RCC 7860 (cell line): ENCODE results near the gene MARVELD3.

Source experiments
- DNase-seq: peaks from one replicate; pipeline ENCODE4 v3.0.0-alpha.2; 2015; ENCODE audit warnings: low spot score
- FAIRE-seq: peaks from 2 replicates; lab custom pipeline; 2012; peaks lifted over from hg19 to GRCh38; lab: Jason Lieb, UNC

The MARVELD3 gene

DNA sequence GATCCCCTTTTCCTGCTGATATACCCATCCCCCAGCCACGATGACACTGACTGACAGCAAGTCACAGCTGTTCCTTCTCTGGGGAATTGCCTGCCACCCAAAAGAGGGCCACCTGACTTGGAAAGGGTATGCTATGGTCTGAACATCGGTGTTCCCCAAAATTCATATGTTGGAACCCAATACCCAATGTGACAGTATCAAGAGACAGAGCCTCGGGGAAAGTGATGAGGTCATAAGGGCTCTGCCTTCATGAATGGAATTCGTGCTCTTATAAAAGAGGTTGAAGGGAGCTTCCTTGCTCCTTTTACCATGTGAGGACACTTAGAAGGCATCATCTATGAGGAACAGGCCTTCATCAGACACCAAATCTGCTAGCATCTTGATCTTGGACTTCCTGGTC, 7.6 kb upstream of the MARVELD3 start:
- FAIRE-seq (no peak), DNase-seq (no peak)

DNA sequence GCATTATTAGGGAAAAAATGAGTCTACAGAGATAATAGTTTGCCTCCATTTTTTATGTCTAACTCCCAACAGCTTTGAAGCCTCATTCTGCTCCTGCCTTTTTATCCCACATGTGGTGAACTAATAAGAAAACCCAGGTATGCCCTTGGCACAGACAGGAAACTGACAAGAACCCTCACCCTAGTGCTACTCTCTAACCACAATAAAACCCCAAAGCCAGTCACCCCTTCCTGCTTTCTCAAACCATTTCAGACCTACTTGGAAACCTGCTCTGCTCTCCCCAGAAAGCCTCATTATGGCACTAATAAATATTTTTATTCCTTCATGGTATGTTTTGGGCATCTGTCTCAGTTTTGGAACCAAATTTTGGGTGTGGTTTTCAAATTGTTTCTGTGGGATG, 3.9 kb upstream of the MARVELD3 start:
- FAIRE-seq: no peak
- DNase-seq: no peak

DNA sequence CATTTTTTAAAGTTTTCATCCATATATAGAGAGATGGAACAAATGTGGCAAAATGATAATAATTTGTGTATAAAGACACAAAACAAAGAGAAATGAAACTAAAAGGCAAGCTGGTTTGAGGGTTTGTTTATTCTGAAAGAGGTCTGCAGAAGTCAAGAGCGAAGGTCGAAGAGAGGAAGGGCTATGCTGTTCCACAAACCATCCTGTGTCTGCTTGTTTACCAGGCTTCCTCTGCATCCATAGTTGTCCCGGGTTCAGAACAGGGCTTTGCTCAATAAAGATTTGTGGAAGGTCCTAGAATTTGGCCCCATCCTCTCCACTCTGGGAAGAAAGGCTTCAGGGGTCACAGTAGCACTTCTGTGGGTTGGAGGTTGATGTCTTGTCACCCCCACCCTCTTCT, 2.4 kb upstream of the MARVELD3 start:
- DNase-seq: no peak
- FAIRE-seq: no peak

DNA sequence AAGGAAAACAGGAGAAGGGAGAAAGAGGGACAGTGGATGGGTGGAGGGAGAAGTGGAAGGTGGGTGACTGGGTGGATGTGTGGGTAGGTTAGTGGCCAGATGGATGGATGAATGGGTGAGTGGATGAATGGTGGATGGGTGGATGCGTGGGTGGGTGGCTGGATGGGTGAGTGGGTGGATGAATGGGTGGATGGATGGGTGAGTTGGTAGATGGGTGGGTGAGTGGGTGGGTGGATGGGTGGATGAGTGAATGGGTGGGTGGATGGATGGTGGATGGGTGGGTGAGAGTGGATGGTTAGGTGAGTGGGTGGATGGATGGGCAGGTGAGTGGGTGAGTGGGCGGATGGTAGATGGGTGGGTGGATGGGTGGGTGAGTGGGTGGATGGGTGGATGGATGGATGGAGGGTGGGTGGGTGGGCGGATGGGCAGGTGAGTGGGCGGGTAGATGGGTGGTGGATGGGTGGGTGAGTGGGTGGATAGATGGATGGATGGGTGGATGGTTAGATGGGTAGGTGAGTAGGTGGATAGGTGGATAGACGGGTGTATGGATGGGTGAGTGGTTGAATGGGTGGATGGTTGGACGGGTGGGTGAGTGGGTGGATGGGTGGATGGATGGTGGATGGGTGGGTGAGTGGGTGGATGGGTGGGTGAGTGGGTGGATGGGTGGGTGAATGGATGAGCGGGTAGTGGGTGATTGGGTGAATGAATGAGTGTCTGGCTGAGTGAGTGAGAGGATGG, 702 bp upstream of the MARVELD3 start:
- DNase-seq: no peak
- FAIRE-seq: no peak

DNA sequence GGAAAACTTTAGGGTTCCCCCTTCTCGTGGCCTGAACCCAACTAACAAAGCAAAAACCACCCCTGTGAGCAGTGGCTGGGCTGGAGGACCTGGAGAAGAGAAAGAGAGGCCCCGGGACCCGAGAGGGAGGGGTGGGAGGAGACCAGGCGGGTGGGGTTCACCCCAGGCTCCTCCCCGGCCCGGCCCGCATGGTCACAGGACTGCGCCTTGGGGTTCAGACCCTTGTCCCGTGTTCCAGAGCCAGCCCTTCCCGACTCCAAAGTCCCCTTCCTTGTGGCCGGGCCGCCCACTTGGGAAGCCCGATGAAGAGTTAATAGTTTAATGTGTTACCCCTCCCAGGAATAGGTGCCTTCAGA, 852 bp downstream of the MARVELD3 start:
- no peak for FAIRE-seq
- DNase-seq: no peak

DNA sequence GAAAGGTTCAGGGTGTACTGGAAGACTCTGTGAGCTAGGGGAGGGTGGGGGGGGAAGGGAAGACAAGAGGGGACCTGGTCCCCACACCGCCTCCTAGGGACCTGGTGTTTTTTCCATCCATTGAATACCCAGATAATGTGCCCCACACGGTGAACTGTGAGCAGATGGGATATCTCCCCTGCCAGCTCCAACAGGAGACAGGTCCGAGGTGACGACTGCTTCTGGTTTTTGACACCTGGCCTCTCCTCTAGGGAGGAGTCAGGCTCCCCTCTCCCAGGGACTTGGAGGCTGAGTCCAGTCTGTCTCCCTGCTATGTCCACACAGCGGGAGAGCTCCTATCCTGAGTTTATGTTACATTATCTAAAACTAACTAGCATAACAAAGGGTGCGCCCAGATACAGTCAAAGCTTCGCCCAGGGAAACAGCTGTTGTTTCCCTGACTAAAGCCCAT, 1.8 kb downstream of the MARVELD3 start:
- DNase-seq (no peak), FAIRE-seq (no peak)

DNA sequence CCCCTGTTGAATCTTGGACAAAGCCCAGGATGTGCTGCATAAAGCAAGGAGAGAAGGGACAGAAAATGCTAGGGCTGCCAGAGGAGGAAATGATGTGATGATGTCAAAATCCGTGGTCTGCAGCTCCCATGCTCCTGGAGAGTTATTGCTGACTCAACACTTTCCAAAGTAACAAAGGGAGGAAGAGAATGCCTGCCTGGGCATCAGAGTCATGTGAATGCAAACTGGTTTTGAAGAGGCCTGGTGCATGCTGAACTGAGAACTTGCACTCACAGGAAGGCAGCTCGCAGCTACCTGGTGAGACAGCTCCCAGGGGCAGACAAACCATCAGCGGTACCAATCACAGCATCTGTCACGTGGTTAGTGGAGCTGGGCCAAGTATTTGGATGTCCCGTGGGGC, 2.8 kb downstream of the MARVELD3 start:
- DNase-seq (peak; percentile 21), FAIRE-seq (no peak)

DNA sequence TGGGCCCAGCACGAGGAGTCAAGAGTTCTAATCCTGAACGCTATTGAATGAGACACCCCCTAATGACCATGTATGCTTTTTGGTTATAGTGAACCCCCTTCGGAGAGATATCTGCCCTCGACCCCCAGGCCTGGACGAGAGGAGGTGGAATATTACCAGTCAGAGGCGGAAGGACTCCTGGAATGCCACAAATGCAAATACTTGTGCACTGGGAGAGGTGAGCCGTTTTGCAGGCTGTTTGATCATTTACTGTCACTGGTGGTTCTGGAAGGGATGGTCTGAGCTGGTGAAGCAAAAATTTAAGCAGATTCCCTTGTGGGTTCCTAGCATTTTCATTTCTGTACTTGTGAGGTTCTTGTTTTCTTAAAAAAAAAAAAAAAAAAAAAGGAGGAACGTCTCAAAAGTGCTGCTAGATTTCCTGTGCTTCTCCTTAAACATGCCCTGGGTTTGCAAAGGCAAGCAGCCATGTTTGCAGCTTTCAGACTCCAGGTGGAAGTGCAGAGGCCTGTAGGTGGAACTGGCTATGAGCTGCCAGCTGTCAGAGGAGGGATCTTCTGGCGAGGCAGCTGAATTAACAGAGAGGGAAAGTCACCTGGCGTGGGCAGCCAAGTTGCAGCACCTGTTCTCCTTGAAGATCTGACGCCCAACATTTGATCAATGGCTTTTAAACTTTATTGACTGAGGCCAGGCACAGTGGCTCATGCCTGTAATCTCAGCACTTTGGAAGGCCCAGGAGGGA, 3.5 kb downstream of the MARVELD3 start:
- DNase-seq (no peak), FAIRE-seq (no peak)

DNA sequence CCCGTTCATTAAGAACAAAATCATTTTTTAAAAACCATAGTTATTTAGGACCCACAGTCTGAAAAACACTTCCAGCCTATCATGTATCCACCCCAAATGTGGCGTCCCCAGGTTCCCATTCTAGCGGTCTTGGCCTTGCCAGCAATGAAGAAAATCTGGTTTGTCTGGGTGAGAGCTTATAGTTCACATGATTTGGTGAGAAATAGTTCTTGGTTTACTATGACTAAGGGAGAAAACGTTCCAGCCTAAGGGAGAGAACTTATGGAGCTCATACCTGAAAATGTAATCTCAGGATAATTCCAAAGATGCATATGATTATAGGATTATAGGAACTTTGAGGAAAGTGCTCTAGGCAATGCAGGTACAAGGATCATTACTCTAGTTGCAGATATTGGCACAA, 4.8 kb downstream of the MARVELD3 start:
- FAIRE-seq: no peak

DNA sequence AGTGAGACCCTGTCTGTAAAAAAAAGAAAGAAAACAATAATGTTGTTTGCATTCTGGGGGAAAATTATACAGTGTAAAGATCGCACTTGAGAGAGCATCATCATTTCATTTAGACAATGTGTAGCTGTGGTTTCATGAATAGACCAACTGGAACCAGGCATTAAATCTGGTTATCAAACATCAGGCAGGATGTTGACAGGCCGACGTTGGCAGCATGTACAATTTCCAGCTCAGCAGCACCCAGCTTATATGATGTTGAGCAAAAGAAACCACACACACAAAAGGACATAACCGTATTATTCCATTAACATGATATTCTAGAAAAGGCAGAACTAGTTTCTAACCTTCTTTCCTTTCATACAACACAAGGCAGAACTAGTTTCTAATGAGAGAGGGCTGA, 5.8 kb downstream of the MARVELD3 start:
- no peak for DNase-seq
- FAIRE-seq: no peak

More for the DNA sequence above, 4.8 kb downstream of the MARVELD3 start:
- DNase-seq: no peak

DNA sequence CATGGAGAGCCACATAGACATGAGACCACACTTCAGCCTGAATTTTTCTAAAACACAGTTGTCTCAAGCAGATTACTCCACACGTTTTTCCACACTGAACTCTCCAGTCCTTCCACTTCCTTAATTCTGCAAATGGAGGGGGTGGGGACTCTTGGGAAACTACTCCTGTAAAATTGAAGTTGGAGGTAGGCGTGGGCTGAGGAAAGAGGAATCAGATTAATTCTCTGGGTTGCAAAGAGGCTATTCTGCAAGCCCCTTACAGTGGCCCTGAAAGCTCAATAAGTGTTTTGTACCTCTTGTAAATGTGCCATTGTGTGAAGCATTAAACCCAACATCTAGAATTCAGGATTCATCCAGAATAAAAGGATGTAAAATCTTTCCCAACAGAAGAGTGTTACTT, 9.6 kb downstream of the MARVELD3 start:
- DNase-seq: no peak
- no peak for FAIRE-seq

DNA sequence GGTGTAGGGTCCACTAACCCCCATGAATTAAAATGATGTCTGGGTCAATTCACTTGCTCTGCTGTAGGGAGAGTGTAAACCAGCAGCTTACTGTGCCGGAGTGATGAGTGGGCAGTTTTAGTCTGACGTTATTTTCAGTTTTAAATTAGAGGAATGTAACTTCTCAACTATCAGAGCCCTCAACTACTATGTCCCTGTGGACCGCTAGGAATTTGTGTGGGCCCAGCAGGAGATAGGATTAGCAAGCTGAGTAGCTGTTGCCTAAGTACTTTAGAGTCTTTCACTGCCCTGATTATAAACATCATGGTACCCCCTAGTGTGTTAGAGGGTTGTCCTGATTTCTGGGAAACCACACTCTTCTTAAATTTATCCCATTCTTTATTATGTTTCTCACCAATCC, 11.4 kb downstream of the MARVELD3 start:
- FAIRE-seq (no peak), DNase-seq (no peak)

DNA sequence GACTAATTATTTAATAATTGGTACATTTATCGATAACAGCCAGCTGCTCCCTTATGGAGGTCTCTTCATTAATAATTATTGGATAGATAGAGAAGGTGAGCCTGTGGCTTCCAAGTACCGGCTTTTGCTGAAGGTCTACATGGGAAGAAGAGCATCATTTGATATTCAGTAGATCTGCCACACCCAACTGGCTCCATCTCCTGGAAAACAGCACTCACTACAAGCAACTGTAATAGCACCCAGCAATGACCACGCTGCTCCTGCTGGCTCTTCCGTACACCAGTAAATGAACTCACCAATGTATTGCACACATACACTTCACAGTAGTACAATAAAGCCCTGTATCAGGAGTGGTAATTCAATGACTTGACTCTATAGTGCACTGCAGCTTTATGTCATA, 19.5 kb downstream of the MARVELD3 start:
- DNase-seq (no peak), FAIRE-seq (no peak)

DNA sequence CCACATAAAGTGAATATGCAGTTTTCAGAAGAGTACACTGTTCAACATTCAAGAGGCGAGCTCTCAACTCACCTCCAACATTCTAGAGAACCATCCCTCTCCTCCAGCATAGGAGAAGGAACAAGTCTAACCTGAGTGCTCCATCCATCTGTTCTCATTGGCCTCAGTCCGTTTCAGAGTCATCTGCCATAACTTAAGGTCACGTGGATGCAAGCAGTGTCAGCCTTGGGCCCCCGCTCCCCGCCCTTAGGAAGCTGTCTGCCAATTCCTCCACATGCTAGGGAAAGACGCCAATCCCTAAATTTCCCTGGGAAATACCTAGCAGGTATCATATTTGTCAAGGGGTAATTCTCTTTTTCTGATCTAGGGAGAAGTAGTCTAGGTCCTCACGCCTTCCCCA, 21.4 kb downstream of the MARVELD3 start:
- FAIRE-seq (no peak), DNase-seq (no peak)

DNA sequence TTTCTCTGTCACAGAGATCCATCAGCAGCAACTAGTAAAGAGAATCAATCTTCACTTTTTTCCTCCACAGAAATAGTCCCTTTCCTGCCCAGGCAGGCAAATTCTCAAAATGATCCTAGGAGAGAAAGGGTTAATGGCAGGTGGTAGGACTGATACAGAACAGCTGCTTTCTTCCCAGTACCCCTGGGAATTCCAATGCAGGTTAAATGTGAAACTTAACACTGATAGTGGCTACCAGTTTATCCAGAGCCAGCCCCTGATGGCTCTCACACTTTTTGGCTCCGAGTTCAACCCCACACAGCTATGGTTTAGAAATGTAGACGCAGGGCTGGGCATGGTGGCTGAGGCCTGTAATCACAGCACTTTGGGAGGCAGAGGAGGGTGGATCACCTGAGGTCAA, 22.2 kb downstream of the MARVELD3 start:
- no peak for FAIRE-seq
- no peak for DNase-seq

DNA sequence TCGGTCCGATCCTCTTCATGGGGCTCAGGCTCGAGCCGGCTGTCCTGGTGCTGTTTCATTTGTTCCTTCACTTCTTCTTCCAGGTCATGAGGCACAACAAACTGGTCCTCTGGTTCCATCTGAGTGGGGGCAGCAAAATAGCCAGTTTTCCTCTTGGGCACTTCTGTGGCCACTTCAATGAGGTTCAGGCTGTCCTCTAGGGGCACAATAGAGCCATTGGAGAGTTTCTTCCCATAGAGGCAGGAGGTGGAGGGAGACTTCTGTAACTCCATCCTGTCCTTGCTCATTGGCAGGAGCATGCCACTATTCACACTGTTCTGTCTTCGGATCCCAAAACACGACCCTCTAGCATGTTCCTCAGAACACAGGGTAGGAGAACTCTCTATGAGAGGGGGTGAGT, 22.9 kb downstream of the MARVELD3 start:
- no peak for FAIRE-seq
- DNase-seq: no peak

DNA sequence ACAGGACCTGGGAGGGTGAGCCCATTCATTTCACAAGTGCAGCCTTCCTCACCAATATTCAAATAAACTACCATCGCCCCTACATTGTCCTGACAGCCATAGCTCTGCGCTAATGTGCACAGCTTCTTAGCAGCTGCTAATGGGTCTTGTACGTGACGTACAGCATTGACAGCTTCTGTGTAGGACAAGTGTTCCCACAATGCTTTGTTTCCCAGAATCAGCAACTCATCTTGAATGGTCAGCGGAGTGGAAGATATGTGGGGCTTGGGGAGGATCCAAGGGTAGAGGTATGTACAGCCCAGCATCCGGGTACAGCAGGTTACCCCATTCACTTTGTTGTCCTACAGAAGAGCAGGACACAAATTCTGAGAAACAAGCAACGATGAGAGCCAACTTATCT, 23.7 kb downstream of the MARVELD3 start:
- FAIRE-seq (no peak), DNase-seq (no peak)

DNA sequence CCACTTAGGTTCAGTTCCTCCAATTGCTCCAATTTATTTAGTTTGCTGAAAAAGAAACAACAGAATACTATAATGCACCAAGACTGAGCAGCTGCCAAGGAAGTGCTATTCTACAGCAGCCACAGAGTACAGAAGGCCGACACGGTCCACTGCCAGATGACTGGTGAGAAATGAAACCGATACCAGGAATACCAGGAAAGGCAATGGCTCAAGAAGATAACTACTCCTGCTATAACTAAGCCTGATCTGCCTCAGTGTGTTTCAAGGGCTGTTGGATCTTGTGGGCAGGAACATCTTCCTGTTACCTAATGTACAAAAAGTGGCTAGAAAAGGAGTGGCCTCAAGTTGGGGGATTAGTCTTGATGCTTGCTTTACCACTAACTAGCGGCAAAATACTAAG, 32.8 kb downstream of the MARVELD3 start:
- DNase-seq: no peak
- no peak for FAIRE-seq

DNA sequence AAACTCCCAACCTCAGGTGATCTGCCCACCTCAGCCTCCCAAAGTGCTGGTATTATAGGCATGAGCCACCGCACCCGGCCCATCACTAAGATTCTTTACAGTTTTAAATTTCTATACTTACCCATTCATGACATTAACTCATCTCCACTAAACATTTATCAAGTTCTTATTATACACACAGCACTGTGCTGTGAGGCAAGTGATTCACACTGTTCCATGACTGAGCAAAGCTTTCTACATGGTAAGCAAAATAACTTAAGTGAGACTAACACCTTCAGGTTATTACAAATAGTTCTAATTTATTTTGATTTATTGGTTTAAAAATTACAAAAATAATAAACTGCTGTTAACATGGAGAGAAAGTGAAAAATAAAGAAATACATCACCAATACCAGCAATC, 33.5 kb downstream of the MARVELD3 start:
- no peak for DNase-seq
- no peak for FAIRE-seq

DNA sequence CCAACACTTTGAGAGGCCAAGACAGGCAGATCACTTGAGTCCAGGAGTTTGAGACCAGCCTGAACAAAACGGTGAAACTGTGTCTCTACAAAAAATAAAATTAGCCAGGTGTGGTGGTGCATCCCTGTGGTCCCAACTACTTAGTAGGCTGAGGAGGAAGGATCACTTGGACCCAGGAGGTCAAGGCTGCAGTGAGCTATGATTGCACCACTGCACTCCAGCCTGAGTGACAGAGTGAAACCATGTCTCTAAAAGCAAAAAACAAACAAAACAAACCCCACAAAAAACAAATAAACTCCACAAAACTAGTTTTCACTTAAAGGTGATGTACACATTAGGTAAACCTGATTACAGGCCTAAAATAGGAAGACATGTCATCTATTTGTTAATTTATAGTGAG, 40.3 kb downstream of the MARVELD3 start:
- FAIRE-seq (no peak), DNase-seq (no peak)

DNA sequence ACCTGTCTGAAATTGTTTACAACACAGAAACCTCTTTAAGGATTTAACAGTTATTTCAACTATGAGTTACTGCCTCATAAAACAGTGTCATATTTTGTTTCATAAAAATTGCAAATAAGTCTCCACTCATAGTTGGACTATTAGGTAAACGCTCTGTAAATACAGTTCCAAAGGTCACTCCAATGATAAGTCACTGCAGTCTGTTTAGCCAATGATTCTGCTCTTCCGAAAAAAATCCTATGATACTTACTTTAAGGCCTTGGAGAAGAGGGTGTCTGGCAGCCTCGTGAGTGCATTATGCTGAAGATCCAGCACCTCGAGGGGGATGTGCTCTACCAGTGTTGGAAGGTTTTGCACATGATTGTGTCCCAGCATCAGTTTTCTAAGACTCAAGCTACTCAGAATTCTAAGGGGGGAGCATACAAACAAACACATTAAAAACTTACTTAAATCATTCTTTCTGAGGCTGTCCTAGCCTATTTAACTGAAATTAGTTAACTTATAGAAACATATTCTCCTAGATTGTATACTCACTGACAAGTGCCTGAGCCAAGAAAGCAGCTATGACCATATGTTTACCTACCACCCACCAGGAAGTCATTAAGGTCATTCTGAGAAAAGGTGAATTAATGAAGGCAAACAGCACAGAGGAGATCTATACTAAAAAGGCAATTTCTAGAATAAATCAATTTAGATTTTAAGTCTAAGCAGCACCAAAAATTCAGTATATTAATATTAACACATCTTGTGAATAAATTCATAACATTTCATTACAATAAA, 41.1 kb downstream of the MARVELD3 start:
- DNase-seq: no peak
- no peak for FAIRE-seq
